Esophagus muscularis mucosa (tissue), 3 donors: ENCODE measurements around the gene AS3MT.

Experiments
- POLR2A ChIP-seq: fragments of 450-650 bp; IDR thresholded peaks from one replicate; pipeline ENCODE4 v1.6.1; 2017; ENCODE audit warnings: antibody characterized with exemption, moderate library complexity, mild to moderate bottlenecking, low read depth
- POLR2AphosphoS5 ChIP-seq, 2 donors: sonication (generic); formaldehyde crosslinking; IDR thresholded peaks; one replicate each; pipeline ENCODE4 v1.6.1; 2017; ENCODE audit warnings: antibody characterized with exemption in 2 of 2
- TF ChIP-seq, protein P1 (sequence below), 3 experiments: fragments of 200-600 bp in 2 of 3; fragments of 450-650 bp in 1 of 3; sonication (generic) in 2 of 3; IDR thresholded peaks; one replicate each; pipeline ENCODE4 v1.5.1; 2017 to 2019; ENCODE audit warnings: antibody characterized with exemption in 3 of 3, mild to moderate bottlenecking in 2 of 3, moderate library complexity in 1 of 3

DNA sequence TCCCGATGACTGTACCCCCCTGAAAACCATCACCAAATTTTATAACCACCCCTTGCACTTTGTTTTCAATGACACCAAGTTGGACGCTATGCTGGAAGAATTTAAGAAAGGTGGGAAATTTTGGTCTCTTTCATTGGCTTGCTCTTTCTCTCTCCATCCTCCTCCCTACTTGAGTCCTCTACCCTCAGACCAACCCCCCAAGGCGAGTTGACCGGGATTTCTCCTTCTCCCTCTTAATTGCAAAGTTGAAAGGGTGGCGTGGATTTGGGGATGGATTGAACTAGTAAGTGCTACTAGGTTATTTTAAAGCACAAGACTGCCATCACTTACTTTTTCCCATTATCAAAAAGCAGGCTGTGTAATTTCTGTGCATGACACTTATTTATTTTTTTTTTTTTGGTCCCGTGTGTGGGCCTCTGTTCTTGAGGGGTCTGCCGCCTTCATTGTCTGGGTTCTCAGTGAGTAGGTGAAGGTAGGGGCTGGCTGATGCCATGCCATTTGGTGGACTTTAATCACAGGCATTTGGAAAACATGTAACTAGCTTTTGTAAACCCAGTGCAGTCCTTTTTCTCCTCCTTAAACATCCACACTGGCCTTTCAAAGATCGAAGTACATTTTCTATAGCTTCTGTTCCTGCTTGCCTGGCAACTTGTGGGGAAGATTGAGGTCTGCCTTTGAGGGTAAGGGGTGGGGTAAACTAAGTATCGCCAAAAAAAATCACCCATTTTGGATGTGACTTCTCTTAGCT lies 50.9 kb downstream of the AS3MT start:
- TF ChIP-seq POLR2A (no peak), POLR2AphosphoS5 (IDR thresholded peaks at IDR 0.05) (no peak)
- TF ChIP-seq, protein P1, sequence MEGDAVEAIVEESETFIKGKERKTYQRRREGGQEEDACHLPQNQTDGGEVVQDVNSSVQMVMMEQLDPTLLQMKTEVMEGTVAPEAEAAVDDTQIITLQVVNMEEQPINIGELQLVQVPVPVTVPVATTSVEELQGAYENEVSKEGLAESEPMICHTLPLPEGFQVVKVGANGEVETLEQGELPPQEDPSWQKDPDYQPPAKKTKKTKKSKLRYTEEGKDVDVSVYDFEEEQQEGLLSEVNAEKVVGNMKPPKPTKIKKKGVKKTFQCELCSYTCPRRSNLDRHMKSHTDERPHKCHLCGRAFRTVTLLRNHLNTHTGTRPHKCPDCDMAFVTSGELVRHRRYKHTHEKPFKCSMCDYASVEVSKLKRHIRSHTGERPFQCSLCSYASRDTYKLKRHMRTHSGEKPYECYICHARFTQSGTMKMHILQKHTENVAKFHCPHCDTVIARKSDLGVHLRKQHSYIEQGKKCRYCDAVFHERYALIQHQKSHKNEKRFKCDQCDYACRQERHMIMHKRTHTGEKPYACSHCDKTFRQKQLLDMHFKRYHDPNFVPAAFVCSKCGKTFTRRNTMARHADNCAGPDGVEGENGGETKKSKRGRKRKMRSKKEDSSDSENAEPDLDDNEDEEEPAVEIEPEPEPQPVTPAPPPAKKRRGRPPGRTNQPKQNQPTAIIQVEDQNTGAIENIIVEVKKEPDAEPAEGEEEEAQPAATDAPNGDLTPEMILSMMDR (IDR thresholded peaks at IDR 0.05), result no peak
